ENCODE measurements around the gene CDK5RAP3.
"Not testable (repeated sequence)": the region's sequence is repeated elsewhere in the genome, so short reads cannot be mapped to it uniquely, and the experiment has no call there.

CDK5RAP3 gene

DNA sequence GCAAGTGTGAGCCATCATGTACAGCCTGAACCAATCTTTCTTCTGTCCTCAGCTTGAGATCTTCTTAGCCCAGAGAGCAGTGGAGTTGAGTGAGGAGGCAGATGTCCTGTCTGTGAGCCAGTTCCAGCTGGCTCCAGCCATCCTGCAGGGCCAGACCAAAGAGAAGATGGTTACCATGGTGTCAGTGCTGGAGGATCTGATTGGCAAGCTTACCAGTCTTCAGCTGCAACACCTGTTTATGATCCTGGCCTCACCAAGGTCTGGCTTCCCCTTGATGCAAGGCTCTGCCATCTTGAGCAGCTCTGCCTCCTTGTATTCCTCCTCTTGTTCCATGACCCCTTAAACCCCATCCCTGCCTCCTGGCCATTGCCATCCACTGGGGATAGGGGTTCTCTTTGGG, 9.6 kb downstream of the CDK5RAP3 start:
- DNase-seq, result peak; percentile 8

- DNase-seq, result no peak
Observed at GRCh38 chr17:47981462-47981861, 10.5 kb downstream of the CDK5RAP3 start.

- DNase-seq, result no peak
Observed at GRCh38 chr17:47982091-47982617, 11.2 kb downstream of the CDK5RAP3 start.

DNA sequence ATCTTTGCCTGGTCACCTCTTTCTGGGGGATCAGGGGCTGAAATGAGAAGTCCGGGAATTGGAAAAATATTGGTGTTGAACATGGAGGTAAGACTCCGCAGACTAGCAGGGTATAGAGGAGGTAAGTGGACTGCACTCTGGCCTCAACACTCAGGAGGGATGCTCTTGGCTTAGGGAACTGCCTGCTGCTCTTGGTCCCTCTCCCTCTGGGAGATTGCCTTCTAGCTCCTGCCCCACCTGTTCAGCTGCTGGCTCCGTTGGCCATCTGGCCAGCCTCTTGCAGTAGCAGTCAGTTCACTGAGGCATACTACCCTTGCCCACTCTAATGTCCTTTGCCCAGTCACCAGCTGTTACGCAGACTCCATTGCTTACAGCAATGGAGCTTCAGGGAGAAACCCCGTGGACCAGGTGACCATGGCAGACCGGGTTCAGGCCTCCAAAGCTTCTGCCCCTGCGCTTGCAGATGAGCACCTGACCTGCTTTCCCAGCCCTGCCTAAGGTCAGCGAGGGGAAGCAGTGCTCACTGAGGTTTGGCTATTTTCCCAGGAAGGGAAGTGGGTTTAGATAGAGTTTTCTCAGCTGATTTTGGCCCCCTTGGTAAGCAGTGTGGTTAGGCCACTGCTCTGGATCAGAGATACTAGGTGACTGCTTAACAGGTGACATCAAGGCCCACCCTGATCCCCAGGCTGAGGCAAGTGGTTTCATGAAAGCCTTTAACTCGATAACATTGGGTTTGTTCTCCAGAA, 11.9 kb downstream of the CDK5RAP3 start:
- DNase-seq, result no peak

DNA sequence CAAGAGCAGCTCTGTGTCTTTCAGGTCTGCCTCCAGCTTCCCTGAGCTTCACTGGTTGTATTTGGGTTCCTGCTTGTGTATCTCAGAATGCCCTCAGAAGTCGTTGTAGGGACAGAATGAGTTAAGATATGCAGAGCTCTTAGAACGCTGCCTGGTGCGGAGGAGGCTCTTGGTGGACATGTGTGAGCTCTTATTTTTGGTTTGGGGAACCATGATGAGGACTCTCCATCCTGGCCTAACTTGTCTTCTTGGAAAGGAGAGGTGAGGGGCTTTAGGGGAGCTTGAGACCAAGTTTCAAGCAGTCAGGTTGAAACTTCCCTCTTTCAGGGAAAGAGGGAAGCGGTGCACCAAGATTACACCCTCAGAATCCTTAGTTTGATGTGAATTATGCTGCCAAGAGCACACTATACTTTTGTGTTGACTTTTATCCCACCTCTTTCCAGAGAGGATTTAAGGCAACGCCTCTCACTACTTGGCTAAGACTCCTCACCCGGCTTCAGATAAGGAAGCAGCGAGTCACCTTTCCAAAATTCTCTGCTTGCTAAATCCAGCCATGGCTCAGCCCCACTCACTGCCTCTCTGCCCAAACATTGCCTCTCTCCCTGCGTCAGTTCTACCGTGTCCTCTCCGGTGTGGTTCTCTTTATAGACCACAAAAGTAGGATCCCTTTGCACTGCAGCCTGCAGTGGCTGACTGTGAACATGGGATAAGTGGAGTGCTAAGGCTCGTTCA, 12.7 kb downstream of the CDK5RAP3 start:
- DNase-seq, result no peak

DNA sequence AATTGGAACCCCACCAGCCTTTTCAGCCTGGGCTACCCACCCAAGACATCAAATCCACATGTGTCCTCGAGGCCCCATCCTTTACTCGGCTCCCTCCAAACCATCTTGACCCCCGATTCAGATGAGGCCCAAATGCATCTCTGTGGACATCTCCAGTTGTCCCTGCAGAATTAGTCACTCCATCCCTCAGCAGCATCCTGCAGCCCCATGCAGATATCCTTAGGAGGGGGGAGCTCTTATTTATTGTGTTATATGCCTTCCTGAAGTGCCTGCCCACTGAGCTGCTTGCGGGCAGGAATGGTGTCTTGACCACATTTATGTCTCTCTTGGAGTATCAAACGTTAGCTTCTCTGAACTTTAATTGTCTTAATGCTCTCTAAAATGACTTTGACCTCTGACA, 15.6 kb downstream of the CDK5RAP3 start:
- DNase-seq, result no peak

DNA sequence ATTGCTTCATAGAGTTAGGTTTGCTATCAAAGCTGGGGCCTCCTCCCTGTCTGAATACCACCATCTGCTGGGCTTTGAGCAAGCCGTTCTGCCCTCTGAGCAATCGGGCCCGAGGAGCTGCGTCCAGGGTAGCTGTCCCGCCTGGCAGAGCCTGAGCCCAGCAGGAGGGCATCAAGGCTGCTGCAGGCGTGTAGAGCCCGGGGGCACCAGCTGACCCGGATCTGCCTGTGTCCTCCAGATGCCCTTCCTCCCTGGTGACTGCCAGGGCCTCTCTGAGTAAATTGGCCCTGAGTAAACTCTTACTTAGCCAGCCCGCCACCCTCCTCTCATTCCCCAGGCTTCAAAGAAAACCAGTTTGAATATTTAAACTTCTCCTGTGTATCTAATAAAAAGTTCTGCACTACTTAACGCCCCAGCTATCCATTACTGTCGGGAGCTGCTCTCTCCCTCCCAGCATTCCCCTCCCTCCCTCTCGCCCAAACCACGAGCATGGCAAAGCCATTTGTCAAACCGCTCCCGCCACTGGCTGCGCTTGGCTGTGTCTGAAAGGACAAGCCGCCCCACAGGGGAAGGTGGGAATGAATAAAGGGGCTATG, 16.4 kb downstream of the CDK5RAP3 start:
- DNase-seq, result no peak

DNA sequence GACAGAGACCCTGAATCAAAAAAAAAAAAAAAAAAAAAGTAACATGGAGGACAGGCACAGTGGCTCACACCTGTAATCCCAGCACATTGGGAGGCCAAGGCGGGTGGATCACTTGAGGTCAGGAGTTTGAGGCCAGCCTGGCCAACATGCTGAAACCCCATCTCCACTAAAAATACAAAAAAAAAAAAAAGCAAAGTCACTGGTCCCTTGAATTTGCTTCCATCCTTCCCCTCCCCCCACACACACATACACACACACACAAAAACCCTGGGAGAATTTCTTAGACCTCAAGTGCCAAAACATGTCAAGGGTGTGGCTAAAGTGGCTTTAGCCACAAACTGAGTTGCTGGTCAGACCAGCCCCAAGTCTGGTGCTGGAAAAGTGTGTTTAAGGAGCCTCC, 17.5 kb downstream of the CDK5RAP3 start:
- not testable (repeated sequence) for DNase-seq

DNA sequence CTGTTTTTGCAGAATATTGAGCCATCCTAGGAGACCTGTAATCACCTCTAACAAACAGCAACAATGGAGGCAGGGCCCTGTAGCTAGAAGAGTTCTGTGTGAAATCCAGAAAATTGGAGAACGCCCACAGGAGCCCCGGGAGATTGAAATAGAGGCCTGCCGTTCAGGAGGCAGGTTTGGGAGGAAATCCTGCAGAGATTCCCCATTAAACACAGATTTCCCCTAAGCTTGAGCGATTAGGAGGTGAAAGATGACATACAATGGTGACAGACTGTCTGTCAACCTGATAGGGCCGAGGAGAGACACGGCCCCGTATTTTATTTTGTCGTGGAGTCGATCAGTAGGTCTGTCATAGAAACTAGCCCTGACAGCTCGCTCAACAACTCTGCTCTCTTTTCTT, 18.2 kb downstream of the CDK5RAP3 start:
- no peak for DNase-seq

- no peak for DNase-seq
Observed at GRCh38 chr17:47989700-47990099, 18.8 kb downstream of the CDK5RAP3 start.

GRCh38 chr17:47990962-47991731, 20.2 kb downstream of the CDK5RAP3 start:
- no peak for DNase-seq

DNA sequence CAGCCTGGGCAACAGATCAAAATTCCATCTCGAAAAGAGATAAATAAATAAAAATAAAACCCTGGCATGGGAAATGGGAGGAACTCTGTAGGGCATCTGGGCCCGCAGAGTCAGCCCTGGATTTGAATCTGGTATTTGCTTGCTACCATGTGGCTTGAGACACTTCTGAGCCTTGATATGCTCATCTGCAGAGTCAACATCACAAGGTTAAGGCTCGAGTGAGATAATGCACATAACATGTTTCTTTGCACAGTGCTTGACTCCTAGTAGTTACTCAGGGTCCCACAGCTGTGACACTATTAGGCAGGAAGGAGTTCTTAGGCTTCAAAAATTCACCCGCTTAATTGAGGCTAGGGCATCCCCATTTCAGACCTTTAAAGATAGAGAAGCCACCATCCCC, 21.3 kb downstream of the CDK5RAP3 start:
- DNase-seq, result no peak

GRCh38 chr17:47993031-47993564, 22.2 kb downstream of the CDK5RAP3 start:
- no peak for DNase-seq

- DNase-seq, result no peak
Observed at GRCh38 chr17:47993964-47994363, 23.1 kb downstream of the CDK5RAP3 start.

DNA sequence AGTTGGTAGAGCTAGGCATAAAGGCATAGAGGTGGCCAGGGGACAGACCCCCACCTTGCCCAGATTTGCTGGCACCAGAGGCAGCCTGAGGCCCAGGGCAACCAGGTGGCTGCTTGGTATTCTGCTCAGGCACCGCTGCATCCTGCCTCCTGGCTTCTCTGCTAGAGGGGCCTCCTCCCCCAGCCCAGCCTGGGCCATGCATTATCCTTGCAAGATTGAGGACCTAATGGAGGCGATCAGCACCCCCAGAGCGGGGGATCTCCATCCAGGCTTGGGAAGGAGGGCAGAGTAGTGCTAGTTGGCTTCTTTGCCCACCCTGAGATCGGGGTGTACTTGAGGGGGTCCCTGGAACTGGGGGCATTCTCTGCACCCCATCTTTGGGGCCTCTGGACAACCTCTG, 23.8 kb downstream of the CDK5RAP3 start:
- no peak for DNase-seq

DNA sequence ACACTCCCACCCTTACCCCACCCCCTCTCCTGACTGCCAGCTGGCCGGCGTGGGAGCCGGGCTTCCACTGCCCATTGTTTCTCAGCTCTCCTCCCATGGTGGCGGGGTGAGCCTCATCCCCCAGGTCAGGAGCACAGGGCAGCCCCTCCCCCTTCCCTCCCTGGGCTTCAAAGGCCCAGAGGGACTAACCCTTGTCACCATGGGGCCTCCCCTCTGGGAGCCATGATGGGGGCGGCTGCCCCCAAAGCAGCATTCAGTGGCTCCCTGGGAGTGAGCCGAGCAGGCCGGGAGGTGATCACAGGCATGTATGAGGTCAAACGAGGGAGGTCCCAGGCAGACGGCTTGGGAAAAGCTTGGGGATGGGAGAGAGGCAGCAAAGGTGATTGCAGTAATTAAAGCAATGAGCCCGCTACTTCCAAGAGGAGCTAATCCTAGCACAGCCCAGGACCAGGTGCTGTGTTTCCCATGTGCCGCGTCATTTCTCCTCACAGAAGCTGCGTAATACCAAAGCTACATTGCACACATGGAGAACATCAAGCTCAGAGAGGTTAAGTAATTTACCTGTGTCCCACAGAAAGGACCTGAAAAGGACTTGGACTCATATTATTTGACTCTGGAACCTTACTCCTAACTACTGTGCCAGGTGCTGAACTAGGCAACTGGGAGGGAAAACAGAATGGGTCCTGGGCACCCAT, 24.5 kb downstream of the CDK5RAP3 start:
- no peak for DNase-seq

DNA sequence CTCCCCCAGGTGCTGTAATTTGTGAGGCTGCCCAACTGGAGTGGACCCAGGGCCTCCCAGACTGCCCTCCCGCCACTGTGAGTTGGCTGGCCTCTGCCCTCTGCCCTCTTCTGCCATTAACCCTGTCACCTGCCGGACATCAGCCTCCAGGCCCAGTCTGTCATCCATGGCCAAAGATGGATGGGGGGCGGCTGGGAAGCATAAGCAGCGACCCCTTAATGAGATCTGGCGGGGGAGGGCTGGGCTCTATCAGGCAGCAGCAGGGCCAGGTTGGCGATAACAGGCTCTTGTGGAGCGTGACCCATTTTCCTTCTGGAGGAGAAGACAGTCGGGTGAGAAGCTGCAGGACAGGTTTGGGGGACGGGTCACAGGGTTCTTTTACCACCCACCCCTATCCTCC, 25.3 kb downstream of the CDK5RAP3 start:
- DNase-seq, result no peak

- DNase-seq, result no peak
Observed at GRCh38 chr17:47997586-47997985, 26.7 kb downstream of the CDK5RAP3 start.

DNA sequence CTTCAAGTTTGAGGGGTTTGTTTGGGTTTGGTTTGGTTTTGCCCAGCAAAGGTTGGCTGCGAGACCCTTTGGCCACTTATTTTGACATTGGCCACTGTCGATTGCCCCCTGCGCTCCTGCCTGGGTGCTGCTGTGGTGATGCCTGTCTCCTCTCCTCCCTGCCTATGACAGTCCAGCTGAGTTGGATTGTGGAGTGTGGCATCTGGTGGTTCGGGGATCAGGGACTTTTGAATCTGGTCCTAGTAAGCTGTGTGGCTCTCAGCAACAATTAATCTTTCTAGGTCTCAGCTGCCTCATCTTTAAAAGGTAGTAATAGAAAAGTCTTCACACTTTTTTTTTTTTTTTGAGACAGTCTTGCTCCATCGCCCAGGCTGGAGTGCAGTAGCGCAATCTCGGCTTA, 27.1 kb downstream of the CDK5RAP3 start:
- no peak for DNase-seq

GRCh38 chr17:47999582-47999981, 28.7 kb downstream of the CDK5RAP3 start:
- no peak for DNase-seq

DNA sequence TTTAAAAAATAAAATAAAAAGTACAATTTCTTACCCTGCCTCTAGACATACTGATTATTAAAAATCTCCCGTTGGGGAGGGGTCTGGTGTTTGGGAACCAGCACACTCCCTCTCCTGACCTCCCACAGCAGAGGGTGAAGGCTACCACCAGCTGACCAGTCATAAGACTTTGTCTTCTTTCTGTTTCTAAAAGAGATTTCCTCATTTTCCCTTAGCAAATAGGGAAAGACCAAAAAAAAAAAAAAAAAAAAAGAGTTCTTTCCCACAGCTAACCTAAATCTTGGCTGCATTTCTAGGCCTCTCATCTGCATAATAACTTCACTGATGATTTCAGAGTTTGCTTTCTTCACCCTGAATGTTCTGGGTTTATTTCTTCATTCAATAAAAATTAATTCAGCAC, 30.3 kb downstream of the CDK5RAP3 start:
- no peak for DNase-seq

DNA sequence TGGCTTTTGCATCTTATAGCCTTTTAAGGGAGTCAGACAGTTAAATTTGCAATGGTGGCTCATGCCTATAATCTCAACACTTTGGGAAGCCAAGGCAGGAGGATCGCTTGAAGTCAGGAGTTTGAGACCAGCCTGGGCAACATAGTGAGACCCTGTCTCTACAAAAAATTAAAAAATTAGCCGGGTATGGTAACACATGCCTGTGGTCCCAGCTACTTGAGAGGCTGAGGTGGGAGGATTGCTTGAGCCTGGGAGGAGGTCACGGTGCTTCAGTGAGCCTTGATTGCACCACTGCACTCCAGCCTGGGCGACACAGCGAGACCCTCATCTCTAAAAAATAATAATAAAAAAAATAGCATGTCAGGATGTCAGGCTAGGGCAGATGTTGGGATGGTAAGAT, 30.7 kb downstream of the CDK5RAP3 start:
- not testable (repeated sequence) for DNase-seq
